Heart left ventricle (tissue), 16 donors: ENCODE data around the gene SERPINB13. TPM values are rescaled to one million over a fixed set of nuclear protein-coding genes. Genes with fewer than 3 reads are reported as not detected.

ENCODE experiments used
- ATAC-seq, 4 donors: fragments of 200-7000 bp; cut with Tn5 transposase; one replicate each; pipeline ENCODE4 v1.9.1; 2020 to 2022; ENCODE audit warnings: moderate library complexity in 4 of 4, mild to moderate bottlenecking in 3 of 4, moderate number of reproducible peaks in 1 of 4
- DNase-seq, 5 donors: peaks; one replicate each; pipeline ENCODE4 v3.0.0-alpha.2; 2020
- H3K27ac ChIP-seq, 12 donors: fragments of 200-600 bp; sonication (generic) in 4 of 12; one replicate each; pipeline versions ENCODE4 v1.5.0 to v1.8.0; 2016 to 2022; ENCODE audit warnings: mild to moderate bottlenecking in 2 of 12
- H3K27me3 ChIP-seq, 9 donors: fragments of 200-600 bp; sonication (generic) in 2 of 9; one replicate each; pipeline versions ENCODE4 v1.5.1 to v1.8.0; 2016 to 2022; ENCODE audit warnings: mild to moderate bottlenecking in 3 of 9
- H3K36me3 ChIP-seq, 9 donors: fragments of 200-600 bp; sonication (generic) in 2 of 9; one replicate each; pipeline versions ENCODE4 v1.5.0 to v1.8.0; 2018 to 2022; ENCODE audit warnings: mild to moderate bottlenecking in 2 of 9
- H3K4me1 ChIP-seq, 12 donors: fragments of 200-600 bp; sonication (generic) in 4 of 12; one replicate each; pipeline versions ENCODE4 v1.5.0 to v1.8.0; 2016 to 2022; ENCODE audit warnings: mild to moderate bottlenecking in 3 of 12
- H3K4me3 ChIP-seq, 12 donors: fragments of 200-600 bp; sonication (generic) in 4 of 12; one replicate each; pipeline versions ENCODE4 v1.5.0 to v1.8.0; 2017 to 2022; ENCODE audit warnings: mild to moderate bottlenecking in 9 of 12, moderate library complexity in 4 of 12
- H3K9me3 ChIP-seq, 12 donors: fragments of 200-600 bp; sonication (generic) in 4 of 12; one replicate each; pipeline versions ENCODE4 v1.5.0 to v1.8.0; 2016 to 2022; ENCODE audit warnings: mild to moderate bottlenecking in 1 of 12
- CTCF ChIP-seq, 12 donors: fragments of 200-600 bp; sonication (generic) in 4 of 12; IDR thresholded peaks; one replicate each; pipeline versions ENCODE4 v1.5.0 to v1.8.0; 2018 to 2022; ENCODE audit warnings: antibody characterized with exemption in 12 of 12, mild to moderate bottlenecking in 5 of 12
- POLR2A ChIP-seq, 2 donors: fragments of 450-650 bp; IDR thresholded peaks; one replicate each; pipeline ENCODE4 v1.6.1; 2017; ENCODE audit warnings: antibody characterized with exemption in 2 of 2, mild to moderate bottlenecking in 2 of 2, moderate library complexity in 2 of 2
- WGBS, 4 donors: extraction: QIAGEN DNeasy Blood & Tissue Kit in 2 of 4; methylation state at CpG; one replicate each; pipeline versions ENCODE4 v1.1.5 to v1.1.7; 2013 to 2018; 5-methylcytosine and 5-hydroxymethylcytosine counted together
- intact Hi-C, 10 donors: fragments of 100-400 bp; cut with DNase I; formaldehyde crosslinking; loops; one replicate each; pipeline versions ENCODE4 v1.11.1 to v1.14.2; 2022
- polyA plus RNA-seq, 2 donors: library from polyadenylated mRNA; stranded (reverse); fragments of 200-250 nt; gene quantifications; one replicate each; pipeline ENCODE4 v1.2.3, GENCODE V29; 2013
- total RNA-seq, 9 donors: library from RNA; depleted of rRNA in 2 of 9; stranded (reverse); fragments of >200 nt in 2 of 9; fragmentation: NEBNext Ultra II Directional in 3 of 9; extraction: Animal tissue kit (Norgen Biotek cat#: 25700) in 3 of 9; gene quantifications; one replicate each; pipeline versions ENCODE4 v1.1.0 to v1.2.4, GENCODE V29; 2016 to 2023
- donor health status: ischemic (EF 13 %, LVEDD 7.1; RV severe dilation, severe dysfunction).
- donor health status: healthy with polysubstance abuse.
- donor health status: DM: no; HTN: yes; CAD: no.
- donor health status: DM: no; HTN: no; CAD: no.
- donor health status: ischemic (EF 25% LVEDD 6.9; RV normal size, moderate dysfunction).
- donor health status: ischemic (EF 25% LVEDD 5.7; RV mildly dilated, moderate dysfunction).
- donor health status: healthy.
- donor health status: DM: yes; HTN: yes; CAD: no.
- donor health status: ischemic (EF 35%, LVEDD 5.7; RV mildly dilated, moderate dysfunction).
- donor health status: nonischemic (EF 11% LVEDD 7.7; RV severe dilation, severe dysfunction).
- donor health status: DM: yes; HTN: yes; CAD: no.
- donor health status: PGD.
- donor health status: ischemic (EF 29% LVEDD 5.4; RV normal size, mild dysfunction).
- donor health status: nonischemic (EF 23%, LVEDD 6.1; RV moderate dilation, normal function).

Gene SERPINB13
- total and polyA plus RNA-seq, 11 donors, result not detected

GRCh38 chr18:63585988-63586387 lies 1.2 kb upstream of the SERPINB13 start:
- Histone ChIP-seq H3K27ac (no peak overlapping the region), H3K4me1 (peaks cover 0 to 5% (median 0%) of the 10 kb centered on the region in 12 donors), H3K4me3 (no peak overlapping the region), H3K9me3 (no peaks in the 10 kb centered on the region), H3K36me3 (no peaks in the 10 kb centered on the region), H3K27me3 (no peaks in the 10 kb centered on the region)
- TF ChIP-seq POLR2A (IDR thresholded peaks at IDR 0.05) (no peak), CTCF (IDR thresholded peaks at IDR 0.05) (no peak)
- WGBS, 4 donors, result 84 to 87% (median 85%) methylated on average over 4 of the region's 4 CpGs
- ATAC-seq (no peak), DNase-seq (no peak)
- intact Hi-C loops, result loop anchor here in 1 of 10 donors (10.0 kb wide), 1 partner anchor 59 kb away; the partner anchor contains the start of gene SERPINB4

- H3K4me1 ChIP-seq, result peaks cover 0 to 5% (median 0%) of the 10 kb centered on the region in 12 donors
- no peaks in the 10 kb centered on the region for H3K9me3 ChIP-seq
- ATAC-seq (no peak), DNase-seq (no peak)
- TF ChIP-seq CTCF (IDR thresholded peaks at IDR 0.05) (no peak), POLR2A (IDR thresholded peaks at IDR 0.05) (no peak)
- intact Hi-C loops, result loop anchor here in 1 of 10 donors (10.0 kb wide), 1 partner anchor 58 kb away; the partner anchor contains the start of gene SERPINB4
- no peak overlapping the region for H3K4me3 ChIP-seq
- H3K27me3 ChIP-seq, result no peaks in the 10 kb centered on the region
- no peaks in the 10 kb centered on the region for H3K36me3 ChIP-seq
- 71 to 78% (median 76%) methylated on average over 4 of the region's 4 CpGs for WGBS, 4 donors
- no peak overlapping the region for H3K27ac ChIP-seq
Measured at GRCh38 chr18:63586431-63586830, 712 bp upstream of the SERPINB13 start.

- ATAC-seq (no peak), DNase-seq (no peak)
- Histone ChIP-seq H3K36me3 (no peaks in the 10 kb centered on the region), H3K4me3 (no peak overlapping the region), H3K9me3 (no peaks in the 10 kb centered on the region), H3K4me1 (peaks cover 0 to 5% (median 0%) of the 10 kb centered on the region in 12 donors), H3K27me3 (no peaks in the 10 kb centered on the region), H3K27ac (no peak overlapping the region)
- WGBS, 4 donors, result 50 to 75% (median 60%) methylated on average over 5 of the region's 5 CpGs
- intact Hi-C loops, result loop anchor here in 1 of 10 donors (10.0 kb wide), 1 partner anchor 56 kb away; the partner anchor contains the start of gene SERPINB4
- no peak for TF ChIP-seq POLR2A (IDR thresholded peaks at IDR 0.05)
- no peak for TF ChIP-seq CTCF (IDR thresholded peaks at IDR 0.05)
Measured at GRCh38 chr18:63588909-63589308, 1.8 kb downstream of the SERPINB13 start.

- Histone ChIP-seq H3K27ac (no peak overlapping the region), H3K36me3 (no peaks in the 10 kb centered on the region), H3K4me1 (no peaks in the 10 kb centered on the region), H3K4me3 (no peak overlapping the region), H3K27me3 (no peaks in the 10 kb centered on the region), H3K9me3 (no peaks in the 10 kb centered on the region)
- ATAC-seq, result no peak
- no peak for DNase-seq
- intact Hi-C loops, result no loop called here
- WGBS, 4 donors, result 50 to 73% (median 72%) methylated on average over 2 of the region's 2 CpGs
- TF ChIP-seq POLR2A (IDR thresholded peaks at IDR 0.05) (no peak), CTCF (IDR thresholded peaks at IDR 0.05) (no peak)
Measured at GRCh38 chr18:63590373-63590772, 3.2 kb downstream of the SERPINB13 start.
